Activated T-cell treated with anti-CD3 and anti-CD28 coated beads, Interleukin-2, amount 50 U/mL, for 4 hours (primary cell): ENCODE data around the gene MORN5. TPM values are rescaled to one million over a fixed set of nuclear protein-coding genes. Genes with fewer than 3 reads are reported as not detected.

ENCODE experiments used
- total RNA-seq, 3 donors: library from RNA; stranded (reverse); gene quantifications; one replicate each; pipeline ENCODE4 v1.2.1, GENCODE V29; 2021

MORN5 gene
- total RNA-seq, 3 donors from 2014 or later: not detected

Other genes starting within 250 kb of the MORN5 start
- 1 to 10 TPM; 4.2 to 5.1 (median 4.7) TPM for gene TTLL11, start 66.6 kb upstream of the MORN5 start, total RNA-seq
- gene NDUFA8, start 129 bp upstream of the MORN5 start, total RNA-seq: 10 to 100 TPM; 47.3 to 52.9 (median 50.3) TPM
- under 1 TPM in 1 of 3 donors, not detected in 2; 0.11 TPM for gene LHX6, start 69.0 kb downstream of the MORN5 start, total RNA-seq
- 10 to 100 TPM; 32.4 to 37.8 (median 36.2) TPM for gene RBM18, start 104.9 kb downstream of the MORN5 start, total RNA-seq
- gene MRRF, start 105.0 kb downstream of the MORN5 start, total RNA-seq: 10 to 100 TPM; 93.0 to 94.4 (median 93.3) TPM
- under 1 TPM; 0.18 to 0.35 (median 0.35) TPM for gene PTGS1, start 211.1 kb downstream of the MORN5 start, total RNA-seq